Measurements from ENCODE around the gene POMGNT1.

Gene POMGNT1

DNA sequence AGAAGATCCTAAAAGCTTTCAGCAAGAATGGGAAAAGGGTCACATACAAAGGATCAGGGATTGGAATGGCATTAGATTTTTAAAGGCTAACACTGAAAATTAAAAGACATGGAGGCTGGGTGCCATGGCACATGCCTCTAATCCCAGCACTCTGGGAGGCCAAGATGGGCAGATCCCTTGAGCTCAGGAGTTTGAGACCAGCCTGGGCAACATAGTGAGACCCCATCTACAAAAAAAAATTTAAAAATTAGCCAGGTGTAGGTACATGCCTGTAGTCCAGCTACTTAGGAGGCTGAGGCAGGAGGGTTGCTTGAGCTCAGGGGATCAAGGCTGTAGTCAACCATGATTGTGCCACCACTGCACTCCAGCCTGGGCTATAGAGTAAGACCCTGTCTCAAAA lies 17.3 kb upstream of the POMGNT1 start:
- TF ChIP-seq GATA2 (IDR thresholded peaks at IDR 0.05; ENCODE audit: low read depth, low read length) (no peak), GATA3 (IDR thresholded peaks at IDR 0.05; ENCODE audit: low read depth, low read length) (no peak)

DNA sequence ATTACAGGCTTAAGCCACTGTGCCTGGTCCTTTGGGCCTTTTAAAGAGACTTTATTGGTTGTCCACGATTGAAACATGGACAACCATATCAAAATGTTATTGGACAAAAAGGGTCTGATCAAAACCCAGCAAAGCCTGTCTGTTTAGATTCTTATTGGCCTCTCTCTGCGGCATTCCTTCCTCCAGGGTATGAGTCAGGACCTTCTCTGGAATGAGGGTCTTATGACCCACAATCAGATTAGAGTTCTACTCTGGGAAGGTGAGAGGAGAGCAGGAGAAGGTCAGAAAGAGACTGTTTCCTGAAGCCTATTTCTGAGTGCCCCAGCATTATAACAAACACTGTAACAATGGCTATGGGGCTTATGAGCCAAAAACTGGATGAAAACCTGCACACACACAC lies 12.8 kb upstream of the POMGNT1 start:
- no peak for TF ChIP-seq GATA3 (IDR thresholded peaks at IDR 0.05; ENCODE audit: low read depth, low read length)
- no peak for TF ChIP-seq GATA2 (IDR thresholded peaks at IDR 0.05; ENCODE audit: low read depth, low read length)

DNA sequence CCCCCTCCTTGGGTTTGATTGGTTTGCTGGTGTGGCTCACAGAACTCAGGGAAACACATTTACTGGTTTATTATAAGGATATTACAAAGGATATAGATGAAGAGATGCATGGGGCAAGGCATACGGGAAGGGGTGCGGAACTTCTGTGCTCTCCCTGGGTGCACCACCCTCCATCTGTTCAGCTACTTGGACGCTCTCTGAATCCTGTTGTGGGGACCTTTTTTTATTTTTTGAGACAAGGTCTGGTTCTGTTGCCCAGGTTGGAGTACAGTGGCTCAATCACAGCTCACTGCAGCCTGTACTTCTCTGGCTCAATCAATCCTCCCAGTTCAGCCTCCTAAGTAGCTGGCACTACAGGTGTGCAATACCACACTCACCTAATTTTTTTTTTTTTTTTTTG lies 12.3 kb upstream of the POMGNT1 start:
- TF ChIP-seq GATA2 (IDR thresholded peaks at IDR 0.05; ENCODE audit: low read depth, low read length) = no peak
- no peak for TF ChIP-seq GATA3 (IDR thresholded peaks at IDR 0.05; ENCODE audit: low read depth, low read length)

GRCh38 chr1:46206399-46206798 lies 8.2 kb upstream of the POMGNT1 start:
- TF ChIP-seq GATA3 (IDR thresholded peaks at IDR 0.05; ENCODE audit: low read depth, low read length) (no peak), GATA2 (IDR thresholded peaks at IDR 0.05; ENCODE audit: low read depth, low read length) (no peak)

GRCh38 chr1:46205791-46206190 lies 7.6 kb upstream of the POMGNT1 start:
- TF ChIP-seq GATA2 (IDR thresholded peaks at IDR 0.05; ENCODE audit: low read depth, low read length) (no peak), GATA3 (IDR thresholded peaks at IDR 0.05; ENCODE audit: low read depth, low read length) (no peak)

GRCh38 chr1:46205141-46205540 lies 6.9 kb upstream of the POMGNT1 start:
- no peak for TF ChIP-seq GATA3 (IDR thresholded peaks at IDR 0.05; ENCODE audit: low read depth, low read length)

GRCh38 chr1:46204406-46204742 lies 6.1 kb upstream of the POMGNT1 start:
- TF ChIP-seq GATA2 (IDR thresholded peaks at IDR 0.05; ENCODE audit: low read depth, low read length) = no peak
- TF ChIP-seq GATA3 (IDR thresholded peaks at IDR 0.05; ENCODE audit: low read depth, low read length) = no peak

GRCh38 chr1:46203738-46204405 lies 5.6 kb upstream of the POMGNT1 start:
- TF ChIP-seq GATA2 (IDR thresholded peaks at IDR 0.05; ENCODE audit: low read depth, low read length) = no peak
- no peak for TF ChIP-seq GATA3 (IDR thresholded peaks at IDR 0.05; ENCODE audit: low read depth, low read length)

- TF ChIP-seq GATA3 (IDR thresholded peaks at IDR 0.05; ENCODE audit: low read depth, low read length) = no peak
- TF ChIP-seq GATA2 (IDR thresholded peaks at IDR 0.05; ENCODE audit: low read depth, low read length) = no peak
Observed at GRCh38 chr1:46199233-46199749, 1.1 kb upstream of the POMGNT1 start.

DNA sequence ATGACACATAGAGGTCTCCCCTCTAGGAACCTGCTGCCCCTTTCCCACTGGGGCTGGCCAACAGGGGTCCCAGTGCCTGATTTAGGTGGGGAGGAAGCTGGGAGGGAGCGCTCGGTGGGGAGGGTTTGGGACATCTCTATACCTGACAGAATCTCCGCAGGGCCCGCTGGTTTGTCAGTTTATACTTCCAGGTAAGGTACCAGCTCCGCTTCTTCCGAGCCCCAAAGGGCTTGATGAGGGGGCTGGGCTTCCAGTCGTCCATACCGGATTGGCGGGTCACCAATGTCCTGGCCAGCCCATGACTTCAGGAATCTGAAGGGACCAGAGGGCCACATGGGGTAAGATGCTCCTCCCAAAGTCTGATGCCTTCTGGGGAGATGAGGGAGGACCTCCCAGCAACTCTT lies 672 bp downstream of the POMGNT1 start:
- no peak for TF ChIP-seq GATA3 (IDR thresholded peaks at IDR 0.05; ENCODE audit: low read depth, low read length)
- TF ChIP-seq GATA2 (IDR thresholded peaks at IDR 0.05; ENCODE audit: low read depth, low read length) = no peak

DNA sequence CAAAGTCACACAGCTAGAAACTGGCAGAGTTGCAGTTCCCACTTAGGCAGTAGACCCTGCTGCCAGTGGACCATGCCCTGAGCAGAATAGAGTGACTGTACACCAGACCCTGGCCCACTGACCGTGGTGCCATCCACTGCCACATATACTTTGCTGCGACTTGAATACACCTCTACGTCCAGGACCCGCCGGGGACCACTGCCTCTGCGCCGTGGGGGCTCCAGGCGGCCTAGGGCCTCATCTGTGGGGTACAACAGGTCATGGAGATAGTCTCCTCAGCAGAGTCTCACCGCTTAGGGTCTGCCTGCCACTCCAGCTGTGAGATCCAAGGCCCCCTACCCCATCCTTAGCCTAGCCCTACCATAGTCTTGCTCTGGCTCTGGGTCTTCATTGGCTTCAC lies 1.6 kb downstream of the POMGNT1 start:
- TF ChIP-seq GATA3 (IDR thresholded peaks at IDR 0.05; ENCODE audit: low read depth, low read length) (no peak), GATA2 (IDR thresholded peaks at IDR 0.05; ENCODE audit: low read depth, low read length) (no peak)

DNA sequence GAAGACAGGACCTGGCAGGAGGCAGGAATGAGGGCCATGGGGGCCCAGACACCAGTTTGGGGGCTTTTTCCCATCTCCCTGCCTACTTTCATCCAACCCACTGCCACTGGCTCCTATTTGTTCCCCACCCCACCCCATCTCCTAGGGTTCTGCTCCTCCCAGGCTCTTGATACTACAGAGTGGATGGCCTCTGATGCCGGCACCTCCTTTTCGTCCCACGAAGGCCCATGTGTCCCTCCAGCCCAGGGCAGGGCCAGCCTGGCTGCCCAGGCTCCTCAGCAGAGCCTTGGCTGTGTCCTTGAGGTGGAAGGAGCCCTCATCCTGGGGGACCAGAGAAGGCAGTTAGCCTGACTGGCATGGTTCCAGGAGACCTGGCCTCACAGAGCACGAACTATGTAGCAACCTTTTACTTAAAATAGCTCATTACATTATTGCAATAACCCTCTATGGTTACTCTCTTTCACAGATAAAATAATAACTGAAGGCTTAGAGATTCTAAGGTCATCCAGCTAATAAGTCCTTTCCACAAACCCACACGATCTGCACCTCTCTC lies 3.5 kb downstream of the POMGNT1 start:
- TF ChIP-seq GATA3 (IDR thresholded peaks at IDR 0.05; ENCODE audit: low read depth, low read length) = no peak

GRCh38 chr1:46193984-46194570 lies 4.2 kb downstream of the POMGNT1 start:
- no peak for TF ChIP-seq GATA3 (IDR thresholded peaks at IDR 0.05; ENCODE audit: low read depth, low read length)
- no peak for TF ChIP-seq GATA2 (IDR thresholded peaks at IDR 0.05; ENCODE audit: low read depth, low read length)

DNA sequence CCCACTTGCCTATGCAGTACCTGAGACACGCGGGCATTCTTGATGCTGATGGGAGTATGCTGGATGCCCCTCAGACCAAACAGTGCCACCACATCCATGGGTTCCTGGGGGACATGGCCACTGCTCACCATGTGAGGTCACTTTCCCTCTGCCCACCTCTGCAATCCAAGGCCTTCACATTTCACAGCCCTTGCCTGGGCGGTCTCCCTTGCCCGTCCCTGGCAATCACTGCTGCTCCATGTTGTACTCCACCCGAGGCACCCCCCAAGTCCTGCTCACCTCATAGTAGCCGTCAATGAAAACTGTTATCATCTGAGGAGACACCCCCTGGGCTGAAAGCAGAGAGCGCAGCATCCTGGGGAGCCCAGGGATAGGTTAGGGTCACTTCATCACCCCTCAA lies 4.9 kb downstream of the POMGNT1 start:
- TF ChIP-seq GATA3 (IDR thresholded peaks at IDR 0.05; ENCODE audit: low read depth, low read length) (no peak), GATA2 (IDR thresholded peaks at IDR 0.05; ENCODE audit: low read depth, low read length) (no peak)

- no peak for TF ChIP-seq GATA3 (IDR thresholded peaks at IDR 0.05; ENCODE audit: low read depth, low read length)
- TF ChIP-seq GATA2 (IDR thresholded peaks at IDR 0.05; ENCODE audit: low read depth, low read length) = no peak
Observed at GRCh38 chr1:46192171-46192570, 6.1 kb downstream of the POMGNT1 start.
